Ishikawa (cell line): ENCODE data around the gene VARS1.

ENCODE experiments used
- CEBPB ChIP-seq: IDR thresholded peaks from 2 replicates; pipeline ENCODE4 v1.6.1; 2012
- CREB1 ChIP-seq: IDR thresholded peaks from 2 replicates; pipeline ENCODE4 v1.6.1; 2012; ENCODE audit warnings: low read depth
- EGR1 ChIP-seq: IDR thresholded peaks from 2 replicates; pipeline ENCODE4 v1.6.1; 2012
- EP300 ChIP-seq: IDR thresholded peaks from 2 replicates; pipeline ENCODE4 v1.6.1; 2012; ENCODE audit warnings: borderline replicate concordance
- FOXM1 ChIP-seq: IDR thresholded peaks from 2 replicates; pipeline ENCODE4 v1.6.1; 2012; ENCODE audit warnings: low read depth, borderline replicate concordance
- NFIC ChIP-seq: IDR thresholded peaks from 2 replicates; pipeline ENCODE4 v1.6.1; 2012
- RAD21 ChIP-seq: IDR thresholded peaks from 2 replicates; pipeline ENCODE4 v1.6.1; 2012; ENCODE audit warnings: low read depth
- TAF1 ChIP-seq: IDR thresholded peaks from 2 replicates; pipeline ENCODE4 v1.6.1; 2012; ENCODE audit warnings: low read depth, mild to moderate bottlenecking
- TCF12 ChIP-seq: IDR thresholded peaks from 2 replicates; pipeline ENCODE4 v1.6.1; 2012; ENCODE audit warnings: low read depth
- TEAD4 ChIP-seq: IDR thresholded peaks from 2 replicates; pipeline ENCODE4 v1.6.1; 2012
- YY1 ChIP-seq: IDR thresholded peaks from 2 replicates; pipeline ENCODE4 v1.6.1; 2012; ENCODE audit warnings: low read depth
- ZBTB7A ChIP-seq: IDR thresholded peaks from 2 replicates; pipeline ENCODE4 v1.6.1; 2012; ENCODE audit warnings: low read depth
- TF ChIP-seq, protein P1 (sequence below): IDR thresholded peaks from 2 replicates; pipeline ENCODE4 v1.6.1; 2012; ENCODE audit warnings: low read depth, mild to moderate bottlenecking
- TF ChIP-seq, protein P2 (sequence below): IDR thresholded peaks from 2 replicates; pipeline ENCODE4 v1.6.1; 2012
- TF ChIP-seq, protein P3 (sequence below): IDR thresholded peaks from 2 replicates; pipeline ENCODE4 v1.6.1; 2012

Gene VARS1

DNA sequence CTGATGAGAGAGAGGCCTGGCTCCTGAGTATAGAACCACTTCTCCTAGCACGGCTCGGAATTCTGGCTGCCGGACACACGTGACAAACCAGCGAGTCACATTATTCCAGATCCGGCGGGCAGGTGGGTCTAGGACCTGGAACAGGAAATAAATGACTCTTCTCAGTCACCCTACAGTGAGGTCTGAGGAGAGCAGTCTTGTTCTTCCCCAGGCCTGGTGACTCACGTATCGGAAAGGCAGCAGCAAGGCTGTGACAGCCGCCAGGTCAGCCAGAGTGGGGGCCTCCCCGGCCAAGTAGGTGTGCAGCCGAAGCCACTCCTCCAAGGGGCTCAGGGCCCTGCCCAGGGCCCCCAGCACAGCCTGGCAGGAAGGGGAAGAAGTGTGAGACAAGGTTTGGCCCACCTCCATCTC lies 2.8 kb downstream of the VARS1 start:
- TF ChIP-seq NFIC (no peak), TEAD4 (no peak), CREB1 (no peak), FOXM1 (no peak), CEBPB (no peak), EGR1 (no peak), RAD21 (no peak), TAF1 (no peak), YY1 (no peak), ZBTB7A (no peak), EP300 (no peak), TCF12 (no peak)
- TF ChIP-seq, protein P1, sequence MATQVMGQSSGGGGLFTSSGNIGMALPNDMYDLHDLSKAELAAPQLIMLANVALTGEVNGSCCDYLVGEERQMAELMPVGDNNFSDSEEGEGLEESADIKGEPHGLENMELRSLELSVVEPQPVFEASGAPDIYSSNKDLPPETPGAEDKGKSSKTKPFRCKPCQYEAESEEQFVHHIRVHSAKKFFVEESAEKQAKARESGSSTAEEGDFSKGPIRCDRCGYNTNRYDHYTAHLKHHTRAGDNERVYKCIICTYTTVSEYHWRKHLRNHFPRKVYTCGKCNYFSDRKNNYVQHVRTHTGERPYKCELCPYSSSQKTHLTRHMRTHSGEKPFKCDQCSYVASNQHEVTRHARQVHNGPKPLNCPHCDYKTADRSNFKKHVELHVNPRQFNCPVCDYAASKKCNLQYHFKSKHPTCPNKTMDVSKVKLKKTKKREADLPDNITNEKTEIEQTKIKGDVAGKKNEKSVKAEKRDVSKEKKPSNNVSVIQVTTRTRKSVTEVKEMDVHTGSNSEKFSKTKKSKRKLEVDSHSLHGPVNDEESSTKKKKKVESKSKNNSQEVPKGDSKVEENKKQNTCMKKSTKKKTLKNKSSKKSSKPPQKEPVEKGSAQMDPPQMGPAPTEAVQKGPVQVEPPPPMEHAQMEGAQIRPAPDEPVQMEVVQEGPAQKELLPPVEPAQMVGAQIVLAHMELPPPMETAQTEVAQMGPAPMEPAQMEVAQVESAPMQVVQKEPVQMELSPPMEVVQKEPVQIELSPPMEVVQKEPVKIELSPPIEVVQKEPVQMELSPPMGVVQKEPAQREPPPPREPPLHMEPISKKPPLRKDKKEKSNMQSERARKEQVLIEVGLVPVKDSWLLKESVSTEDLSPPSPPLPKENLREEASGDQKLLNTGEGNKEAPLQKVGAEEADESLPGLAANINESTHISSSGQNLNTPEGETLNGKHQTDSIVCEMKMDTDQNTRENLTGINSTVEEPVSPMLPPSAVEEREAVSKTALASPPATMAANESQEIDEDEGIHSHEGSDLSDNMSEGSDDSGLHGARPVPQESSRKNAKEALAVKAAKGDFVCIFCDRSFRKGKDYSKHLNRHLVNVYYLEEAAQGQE: no peak
- TF ChIP-seq, protein P2, sequence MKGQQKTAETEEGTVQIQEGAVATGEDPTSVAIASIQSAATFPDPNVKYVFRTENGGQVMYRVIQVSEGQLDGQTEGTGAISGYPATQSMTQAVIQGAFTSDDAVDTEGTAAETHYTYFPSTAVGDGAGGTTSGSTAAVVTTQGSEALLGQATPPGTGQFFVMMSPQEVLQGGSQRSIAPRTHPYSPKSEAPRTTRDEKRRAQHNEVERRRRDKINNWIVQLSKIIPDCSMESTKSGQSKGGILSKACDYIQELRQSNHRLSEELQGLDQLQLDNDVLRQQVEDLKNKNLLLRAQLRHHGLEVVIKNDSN: no peak
- TF ChIP-seq, protein P3, sequence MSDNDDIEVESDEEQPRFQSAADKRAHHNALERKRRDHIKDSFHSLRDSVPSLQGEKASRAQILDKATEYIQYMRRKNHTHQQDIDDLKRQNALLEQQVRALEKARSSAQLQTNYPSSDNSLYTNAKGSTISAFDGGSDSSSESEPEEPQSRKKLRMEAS: no peak

DNA sequence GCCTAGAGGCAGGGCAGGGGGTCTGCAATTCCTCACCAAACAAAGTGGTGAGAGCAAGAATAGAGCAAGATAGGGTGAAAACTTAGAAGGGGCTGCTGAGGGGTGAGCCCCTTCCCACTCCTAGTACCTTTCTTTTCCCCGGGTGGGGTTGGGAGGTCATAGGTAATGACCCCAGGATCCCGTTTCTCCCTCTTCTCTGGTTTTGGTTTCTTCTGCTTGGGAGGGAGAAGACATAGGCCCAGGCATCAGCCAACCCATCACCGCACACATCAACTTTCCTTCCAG lies 3.5 kb downstream of the VARS1 start:
- TF ChIP-seq NFIC: no peak
- TF ChIP-seq EGR1: no peak
- TF ChIP-seq, protein P2: no peak
- no peak for TF ChIP-seq FOXM1
- no peak for TF ChIP-seq TAF1

DNA sequence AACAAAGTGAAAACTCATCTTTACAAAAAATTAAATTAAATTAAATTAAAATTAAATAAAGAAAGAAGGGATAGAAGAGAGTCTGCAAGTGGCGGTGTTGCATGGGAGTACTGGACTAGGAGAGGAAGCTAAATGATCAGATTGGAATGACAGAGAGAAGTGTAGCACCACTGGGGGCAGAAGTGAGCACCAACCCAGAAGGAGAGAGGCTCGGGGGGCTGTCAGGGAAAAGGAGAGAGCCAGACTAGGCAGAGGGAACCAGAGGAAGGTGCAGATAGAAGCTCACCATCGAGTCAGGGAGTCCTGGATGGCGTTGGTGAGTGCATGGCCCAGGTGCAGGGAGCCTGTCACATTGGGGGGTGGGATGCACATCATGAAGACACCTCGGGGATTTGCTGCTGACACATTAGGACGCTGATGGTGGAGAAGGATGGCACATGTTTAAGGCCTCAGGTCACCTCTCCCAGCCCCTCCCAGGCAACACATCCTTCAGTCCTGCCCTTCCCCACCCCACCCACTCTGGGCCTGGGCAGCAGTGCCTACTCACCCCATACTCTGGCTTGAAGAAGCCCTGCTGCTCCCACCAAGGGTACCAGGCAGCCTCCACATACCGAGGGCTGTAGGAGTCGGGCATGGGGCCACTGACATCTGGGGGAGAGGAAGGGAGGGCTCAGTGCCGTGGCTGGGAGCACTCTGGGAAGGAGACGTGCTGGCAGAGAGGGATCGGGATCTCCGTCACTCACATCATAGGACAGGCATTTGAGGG lies 4.0 kb downstream of the VARS1 start:
- TF ChIP-seq TEAD4 (no peak), RAD21 (peak; percentile 33; the same call in 1 of the 2 replicates)

DNA sequence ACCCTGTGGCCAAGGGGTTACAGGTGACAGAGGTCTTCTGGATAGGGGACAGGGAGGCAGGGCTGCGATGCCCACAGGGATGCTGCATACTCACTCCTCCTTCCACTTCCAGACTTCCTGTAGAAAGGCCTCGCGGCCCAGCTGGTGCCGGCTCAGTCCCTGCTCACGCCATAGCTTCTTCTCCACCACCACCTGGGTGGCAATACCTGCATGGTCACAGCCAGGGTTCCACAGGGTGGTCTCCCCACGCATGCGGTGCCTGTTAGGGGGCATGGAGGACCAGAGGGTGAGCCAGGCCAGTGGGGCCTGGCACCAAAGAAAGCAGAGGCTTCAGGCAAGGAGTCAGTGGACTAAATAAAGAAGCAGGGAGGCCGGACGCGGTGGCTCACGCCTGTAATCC lies 10.1 kb downstream of the VARS1 start:
- TF ChIP-seq CEBPB: no peak
- TF ChIP-seq FOXM1: no peak
- no peak for TF ChIP-seq CREB1
- TF ChIP-seq TEAD4: no peak
- TF ChIP-seq YY1: no peak
- no peak for TF ChIP-seq TCF12
- TF ChIP-seq EP300: no peak
- no peak for TF ChIP-seq NFIC

DNA sequence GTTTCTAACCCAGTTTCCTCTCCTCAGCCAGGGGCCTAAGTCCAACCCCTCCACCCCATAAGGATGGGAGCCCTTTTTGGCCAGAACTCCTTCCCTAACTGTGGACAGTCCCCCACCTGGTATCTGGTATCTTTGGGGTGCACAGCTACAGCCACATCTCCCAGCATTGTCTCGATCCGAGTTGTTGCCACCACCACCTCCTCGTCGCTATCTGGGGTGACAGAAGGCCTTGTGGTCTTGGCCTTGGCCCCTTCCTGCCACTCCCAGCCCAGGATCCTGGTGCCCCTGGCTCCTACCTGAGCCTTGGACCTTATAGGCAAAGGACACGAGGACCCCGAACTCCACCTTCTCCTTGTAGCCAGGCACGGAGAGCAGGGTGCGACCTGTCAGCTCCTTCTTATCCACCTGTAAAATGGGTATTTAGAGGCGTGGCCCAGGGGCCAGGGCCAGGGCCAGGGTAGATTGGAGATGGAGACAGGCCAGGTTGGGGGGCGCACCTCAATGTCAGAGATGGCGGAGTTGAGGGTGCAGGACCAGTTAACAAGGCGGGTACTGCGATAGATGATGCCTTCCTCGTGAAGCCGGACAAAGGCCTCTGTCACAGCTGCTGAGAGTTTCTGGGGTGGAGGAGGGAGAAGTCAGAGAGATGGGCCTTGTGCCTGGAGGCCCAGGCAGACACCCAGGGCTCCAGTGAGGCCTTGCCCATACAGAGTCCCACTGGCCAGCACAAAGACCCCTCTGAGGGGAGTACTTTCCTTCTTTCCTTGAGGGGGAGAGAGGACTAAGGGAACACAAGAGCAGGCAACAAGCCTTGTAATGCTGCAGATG lies 11.2 kb downstream of the VARS1 start:
- TF ChIP-seq RAD21: no peak
- TF ChIP-seq TAF1: no peak
- TF ChIP-seq, protein P2: no peak
- no peak for TF ChIP-seq YY1
- no peak for TF ChIP-seq CREB1
- no peak for TF ChIP-seq ZBTB7A
- TF ChIP-seq TCF12: no peak
- TF ChIP-seq, protein P1: no peak
- no peak for TF ChIP-seq CEBPB
- TF ChIP-seq TEAD4: no peak
- TF ChIP-seq NFIC: no peak
- no peak for TF ChIP-seq EGR1
- TF ChIP-seq, protein P3: no peak
- no peak for TF ChIP-seq FOXM1
